Subcutaneous abdominal adipose tissue (tissue), 5 donors: Measurements from ENCODE around the gene TPGS1.
"Not testable (repeated sequence)": the region's sequence is repeated elsewhere in the genome, so short reads cannot be mapped to it uniquely, and the experiment has no call there.

ENCODE experiments used
- H3K27ac ChIP-seq: one replicate; pipeline ENCODE4 v1.7.0; 2013; ENCODE audit warnings: low read depth, mild to moderate bottlenecking, inconsistent platforms, low read length, moderate library complexity
- H3K27me3 ChIP-seq, 5 donors: one replicate each; pipeline ENCODE4 v1.7.0; 2013; ENCODE audit warnings: low read length in 5 of 5, inconsistent platforms in 1 of 5; ENCODE audit not compliant: control insufficient read depth in 5 of 5, insufficient read depth in 4 of 5
- H3K36me3 ChIP-seq, 5 donors: one replicate each; pipeline ENCODE4 v1.7.0; 2013; ENCODE audit warnings: low read length in 5 of 5; ENCODE audit not compliant: control insufficient read depth in 5 of 5, insufficient read depth in 5 of 5
- H3K4me1 ChIP-seq, 5 donors: one replicate each; pipeline ENCODE4 v1.7.0; 2013; ENCODE audit warnings: low read length in 5 of 5, mild to moderate bottlenecking in 3 of 5, moderate library complexity in 1 of 5; ENCODE audit not compliant: control insufficient read depth in 5 of 5, insufficient read depth in 5 of 5
- H3K4me3 ChIP-seq, 5 donors: one replicate each; pipeline ENCODE4 v1.7.0; 2013; ENCODE audit warnings: low read length in 5 of 5, low read depth in 1 of 5
- H3K9ac ChIP-seq, 5 donors: one replicate each; pipeline ENCODE4 v1.7.0; 2013; ENCODE audit warnings: low read length in 5 of 5, mild to moderate bottlenecking in 4 of 5, moderate library complexity in 3 of 5
- H3K9me3 ChIP-seq, 5 donors: one replicate each; pipeline ENCODE4 v1.7.0; 2013; ENCODE audit warnings: low read length in 5 of 5; ENCODE audit not compliant: control insufficient read depth in 5 of 5
- donor health status: healthy.
- donor health status: healthy.
- donor health status: healthy.
- donor health status: healthy.
- donor health status: healthy.

Gene TPGS1

DNA sequence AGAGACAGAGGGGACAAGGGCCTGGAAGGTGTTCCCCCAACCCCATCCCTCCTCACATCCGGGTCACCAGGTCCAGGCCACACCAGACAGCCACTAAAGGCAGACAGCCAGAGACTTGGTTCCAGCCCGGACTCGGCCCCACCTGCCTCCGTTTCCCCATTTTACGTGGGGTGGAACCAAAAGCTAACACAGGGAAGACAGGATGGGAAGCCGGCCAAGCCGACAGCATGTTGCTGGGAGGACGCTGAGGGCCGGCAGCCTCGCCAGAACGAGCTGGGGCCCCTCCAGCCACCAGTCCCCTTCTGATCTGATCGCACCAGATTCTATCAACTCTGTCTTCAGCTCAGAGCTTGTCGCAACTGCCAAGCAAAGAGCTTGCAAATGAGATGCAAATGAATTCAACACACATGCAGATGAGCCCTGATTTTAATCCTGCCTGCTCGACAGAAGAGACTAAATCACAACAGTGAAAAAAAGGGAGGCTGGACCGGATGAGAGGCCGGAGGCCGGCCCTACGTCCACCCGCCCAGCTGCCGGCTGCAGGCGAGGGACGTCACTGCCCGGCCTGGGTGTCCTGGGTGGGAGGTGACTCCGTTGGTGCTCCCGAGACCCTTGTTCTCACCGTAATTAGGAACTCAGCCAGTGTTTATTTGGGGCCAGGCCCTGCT is 28.9 kb upstream of the TPGS1 start:
- no peak overlapping the region for H3K27ac ChIP-seq
- H3K4me3 ChIP-seq, result no peak overlapping the region
- no peaks in the 10 kb centered on the region for H3K36me3 ChIP-seq
- H3K9me3 ChIP-seq, result peaks cover 0 to 12% (median 0%) of the 10 kb centered on the region in 5 donors
- H3K27me3 ChIP-seq, result peaks cover 0 to 7% (median 4%) of the 10 kb centered on the region in 5 donors
- H3K4me1 ChIP-seq, result peaks cover 0 to 15% (median 5%) of the 10 kb centered on the region in 5 donors
- H3K9ac ChIP-seq, result no peak overlapping the region

DNA sequence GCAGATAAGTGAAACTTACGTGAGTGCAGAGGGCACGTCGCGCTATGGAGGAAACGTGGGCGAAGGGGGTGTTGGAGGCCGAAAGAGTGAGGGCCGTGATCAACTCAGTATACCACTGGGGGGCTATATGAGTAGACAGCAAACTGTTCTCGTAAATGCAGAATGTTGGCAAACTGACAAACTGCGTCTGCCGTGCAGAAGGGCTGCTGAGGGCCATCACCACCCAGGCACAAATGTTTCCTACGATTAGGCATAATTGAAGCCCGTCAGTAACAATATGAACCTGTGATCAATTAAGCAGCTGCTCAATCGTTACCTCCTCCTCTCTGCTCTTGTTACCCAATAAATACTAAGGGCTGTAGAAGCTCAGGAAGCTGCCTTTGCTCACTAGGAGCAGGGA is 28.3 kb upstream of the TPGS1 start:
- no peak overlapping the region for H3K9ac ChIP-seq
- peaks cover 0 to 12% (median 0%) of the 10 kb centered on the region in 5 donors for H3K9me3 ChIP-seq
- no peaks in the 10 kb centered on the region for H3K36me3 ChIP-seq
- no peak overlapping the region for H3K27ac ChIP-seq
- H3K27me3 ChIP-seq, result peaks cover 0 to 7% (median 4%) of the 10 kb centered on the region in 5 donors
- H3K4me3 ChIP-seq, result no peak overlapping the region
- peaks cover 0 to 15% (median 5%) of the 10 kb centered on the region in 5 donors for H3K4me1 ChIP-seq

DNA sequence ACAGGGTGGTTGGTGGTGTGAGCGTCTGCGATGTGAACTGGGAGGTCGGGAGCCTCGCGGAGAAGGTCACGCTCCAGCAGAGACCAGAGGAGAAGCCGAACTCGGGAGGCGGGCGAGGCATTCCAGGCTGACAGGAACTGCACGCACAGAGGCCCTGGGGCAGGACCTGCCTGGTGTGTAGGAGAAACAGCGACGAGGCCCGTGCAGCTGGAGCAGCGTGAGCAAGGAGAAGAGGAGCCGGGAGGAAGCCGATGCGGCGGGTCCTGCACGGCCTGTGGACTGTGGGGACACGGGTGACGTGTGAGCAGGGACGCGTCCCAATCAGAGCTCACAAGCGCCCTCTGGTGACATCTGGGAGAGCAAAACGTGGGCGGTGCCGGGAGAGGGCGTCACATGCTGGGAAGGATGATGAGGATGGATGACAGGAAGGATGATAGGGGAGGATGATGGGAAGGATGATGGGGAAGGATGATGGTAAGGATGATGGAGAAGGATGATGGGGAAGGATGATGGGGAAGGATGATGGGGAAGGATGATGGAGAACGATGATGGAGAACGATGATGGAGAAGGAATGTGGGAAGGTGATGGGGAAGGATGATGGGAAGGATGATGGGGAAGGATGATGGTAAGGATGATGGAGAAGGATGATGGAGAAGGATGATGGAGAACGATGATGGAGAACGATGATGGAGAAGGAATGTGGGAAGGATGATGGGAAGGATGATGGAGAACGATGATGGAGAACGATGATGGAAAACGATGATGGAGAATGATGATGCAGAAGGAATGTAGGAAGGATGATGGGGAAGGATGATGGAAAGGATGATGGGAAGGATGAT is 27.1 kb upstream of the TPGS1 start:
- H3K4me3 ChIP-seq, result peak overlapping the region in 4 of 5 donors; percentile 49 to 60 (median 56)
- peaks cover 0 to 12% (median 0%) of the 10 kb centered on the region in 5 donors for H3K9me3 ChIP-seq
- peak overlapping the region in 3 of 5 donors; percentile 11 to 56 (median 31) for H3K9ac ChIP-seq
- peaks cover 0 to 5% (median 5%) of the 10 kb centered on the region in 5 donors for H3K4me1 ChIP-seq
- H3K36me3 ChIP-seq, result no peaks in the 10 kb centered on the region
- peaks cover 0 to 8% (median 5%) of the 10 kb centered on the region in 5 donors for H3K27me3 ChIP-seq
- no peak overlapping the region for H3K27ac ChIP-seq

GRCh38 chr19:481100-481499 is 26.2 kb upstream of the TPGS1 start:
- peaks cover 3 to 14% (median 13%) of the 10 kb centered on the region in 5 donors for H3K27me3 ChIP-seq
- peaks cover 0 to 13% (median 5%) of the 10 kb centered on the region in 5 donors for H3K4me1 ChIP-seq
- H3K36me3 ChIP-seq, H3K9ac ChIP-seq, H3K4me3 ChIP-seq, H3K27ac ChIP-seq: not testable (repeated sequence)
- peaks cover 0 to 12% (median 0%) of the 10 kb centered on the region in 5 donors for H3K9me3 ChIP-seq

GRCh38 chr19:482186-483041 is 24.9 kb upstream of the TPGS1 start:
- peaks cover 0 to 12% (median 0%) of the 10 kb centered on the region in 5 donors for H3K9me3 ChIP-seq
- H3K36me3 ChIP-seq, result no peaks in the 10 kb centered on the region
- H3K27me3 ChIP-seq, result peaks cover 3 to 15% (median 13%) of the 10 kb centered on the region in 5 donors
- H3K4me1 ChIP-seq, result peaks cover 0 to 15% (median 5%) of the 10 kb centered on the region in 5 donors
- H3K9ac ChIP-seq, result no peak overlapping the region
- no peak overlapping the region for H3K4me3 ChIP-seq
- no peak overlapping the region for H3K27ac ChIP-seq

GRCh38 chr19:483332-484072 is 23.8 kb upstream of the TPGS1 start:
- no peak overlapping the region for H3K27ac ChIP-seq
- no peak overlapping the region for H3K9ac ChIP-seq

DNA sequence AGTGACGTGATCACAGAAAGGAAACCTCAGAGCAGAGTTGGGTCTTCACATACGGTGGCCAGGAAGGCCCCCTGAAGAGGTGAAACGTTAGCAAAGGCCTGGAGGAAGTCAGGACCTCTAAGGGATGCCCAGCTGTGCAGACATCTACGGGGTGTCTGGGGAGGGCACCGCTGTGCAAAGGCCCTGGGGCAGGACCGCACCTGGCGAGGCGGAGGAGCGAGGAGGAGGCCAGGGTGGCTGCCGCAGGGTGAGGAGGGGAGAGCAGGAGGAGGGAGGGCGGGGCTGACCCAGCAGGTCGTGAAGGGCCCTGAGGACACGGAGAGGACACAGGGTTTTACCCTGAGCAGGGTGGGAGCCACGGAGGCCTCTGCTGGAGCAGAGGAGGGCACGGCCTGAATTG is 22.8 kb upstream of the TPGS1 start:
- no peak overlapping the region for H3K9ac ChIP-seq
- H3K9me3 ChIP-seq, result peaks cover 0 to 12% (median 0%) of the 10 kb centered on the region in 5 donors
- H3K27ac ChIP-seq, result no peak overlapping the region
- peaks cover 0 to 21% (median 13%) of the 10 kb centered on the region in 5 donors for H3K4me1 ChIP-seq
- H3K27me3 ChIP-seq, result peaks cover 3 to 15% (median 13%) of the 10 kb centered on the region in 5 donors
- no peak overlapping the region for H3K4me3 ChIP-seq
- H3K36me3 ChIP-seq, result no peaks in the 10 kb centered on the region

More at GRCh38 chr19:483332-484072, 23.8 kb upstream of the TPGS1 start:
- H3K4me3 ChIP-seq, result no peak overlapping the region
- H3K9me3 ChIP-seq, result peaks cover 0 to 12% (median 0%) of the 10 kb centered on the region in 5 donors
- peaks cover 3 to 15% (median 13%) of the 10 kb centered on the region in 5 donors for H3K27me3 ChIP-seq
- peaks cover 0 to 18% (median 11%) of the 10 kb centered on the region in 5 donors for H3K4me1 ChIP-seq
- no peaks in the 10 kb centered on the region for H3K36me3 ChIP-seq

DNA sequence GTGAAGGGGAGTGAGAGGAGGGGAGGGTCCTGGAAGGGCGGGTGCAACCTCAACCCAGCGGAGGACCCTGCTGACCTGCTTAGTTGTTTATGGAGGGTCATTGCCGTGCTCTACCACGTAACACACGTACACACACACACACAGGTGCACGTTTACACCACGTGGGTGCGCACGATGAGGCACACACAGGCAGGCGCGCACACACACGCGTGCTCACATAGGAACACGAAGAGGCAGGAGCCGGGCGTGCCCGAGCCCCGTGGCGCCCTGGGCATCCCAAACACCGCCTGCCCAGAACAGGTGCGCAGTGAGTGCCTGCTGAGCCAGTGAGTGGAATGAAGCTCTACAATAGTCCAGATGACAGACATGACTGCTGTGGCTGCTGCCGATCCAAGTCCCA is 22.2 kb upstream of the TPGS1 start:
- peaks cover 0 to 12% (median 0%) of the 10 kb centered on the region in 5 donors for H3K9me3 ChIP-seq
- H3K27ac ChIP-seq, result no peak overlapping the region
- peaks cover 0 to 23% (median 14%) of the 10 kb centered on the region in 5 donors for H3K4me1 ChIP-seq
- H3K27me3 ChIP-seq, result peaks cover 3 to 15% (median 13%) of the 10 kb centered on the region in 5 donors
- H3K4me3 ChIP-seq, result no peak overlapping the region
- H3K9ac ChIP-seq, result no peak overlapping the region
- H3K36me3 ChIP-seq, result no peaks in the 10 kb centered on the region
